ENCODE measurements around the gene METTL9. TPM values are rescaled to one million over a fixed set of nuclear protein-coding genes. Genes with fewer than 3 reads are reported as not detected.

Gene METTL9
- total and polyA plus RNA-seq, 2 of the 13 experiments (the other 11 are each of a cell fraction or from before 2014, with no cell fraction given), result 123 to 204 TPM

DNA sequence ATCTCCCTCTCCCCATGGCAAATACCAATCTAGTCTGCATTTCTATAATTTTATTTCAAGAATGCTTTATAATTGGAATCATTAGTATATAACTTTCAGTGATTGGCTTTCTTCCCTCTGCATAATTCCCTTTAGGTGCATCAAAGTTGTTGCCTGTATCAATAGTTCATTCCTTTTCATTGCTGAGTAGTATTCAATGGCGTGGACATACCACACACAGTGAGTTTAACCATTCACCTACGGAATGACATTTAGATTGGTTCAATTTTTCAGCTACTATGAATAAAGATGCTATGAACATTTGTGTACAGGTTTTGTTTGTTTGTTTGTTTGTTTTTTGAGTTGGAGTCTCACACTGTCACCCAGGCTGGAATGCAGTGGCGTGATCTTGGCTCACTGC is 74.1 kb downstream of the METTL9 start:
- DNase-seq (ENCODE audit: low spot score) (no peak), ATAC-seq (no peak), FAIRE-seq (no peak)
- POLR2A ChIA-PET, result no interaction called here
- no TSS peak for BruUV-seq (replicated peaks)
- 42% methylated on average over 3 of the region's 3 CpGs for WGBS (ENCODE audit: low lambda C conversion rate)
- H3K9ac ChIP-seq (ENCODE audit: insufficient read depth, low read depth, low read length), result no peak overlapping the region
- H3K4me3 ChIP-seq (replicated peaks in 1 of 3; ENCODE audit: insufficient read depth in 1 of 3, low read depth in 2 of 3, low read length in 3 of 3), result no peak overlapping the region
- H3K27ac ChIP-seq (ENCODE audit: extremely low read length, insufficient read depth, low read length), result no peak overlapping the region
- CTCF ChIA-PET (ENCODE audit: low intra/inter-chr PET ratio, low total read pairs), result no interaction called here
- no peaks in the 10 kb centered on the region for H4K20me1 ChIP-seq (ENCODE audit: insufficient read depth, low read length)
- H3K9me3 ChIP-seq (ENCODE audit: low read length), result no peaks in the 10 kb centered on the region
- H3K4me1 ChIP-seq (ENCODE audit: insufficient read depth, low read length), result peaks cover 12% of the 10 kb centered on the region
- no peaks in the 10 kb centered on the region for H3K79me2 ChIP-seq (ENCODE audit: insufficient read depth, low read length)
- intact Hi-C loops (cut with micrococcal nuclease; ENCODE audit: unreplicated experiment), result no loop called here
- no peaks in the 10 kb centered on the region for H3K36me3 ChIP-seq (replicated peaks in 1 of 2; ENCODE audit: control insufficient read depth in 1 of 2, insufficient read depth in 2 of 2, low read length in 2 of 2)
- no peak overlapping the region for H3K4me2 ChIP-seq (ENCODE audit: low read depth, low read length)
- no peaks in the 10 kb centered on the region for H3K27me3 ChIP-seq (ENCODE audit: control insufficient read depth in 1 of 2, insufficient read depth in 2 of 2, low read length in 2 of 2)
- in situ Hi-C loops (cut with HindIII; ENCODE audit: extremely low pct_ligation_motif_present, low pct_unique_long_range_greater_than_20kb), result no loop called here
- H2AFZ ChIP-seq (ENCODE audit: low read length), result no peak overlapping the region
- no peak for TF ChIP-seq ZNF446 (CRISPR knock-in tag; IDR thresholded peaks at IDR 0.05)
- TF ChIP-seq BRD4 (CRISPR knock-in tag; IDR thresholded peaks at IDR 0.05), result no peak
- no peak for TF ChIP-seq ZNF570 (CRISPR knock-in tag; IDR thresholded peaks at IDR 0.05; ENCODE audit: borderline replicate concordance)
- no peak for TF ChIP-seq ZBTB7A (CRISPR knock-in tag; IDR thresholded peaks at IDR 0.05)
- TF ChIP-seq, protein P1, sequence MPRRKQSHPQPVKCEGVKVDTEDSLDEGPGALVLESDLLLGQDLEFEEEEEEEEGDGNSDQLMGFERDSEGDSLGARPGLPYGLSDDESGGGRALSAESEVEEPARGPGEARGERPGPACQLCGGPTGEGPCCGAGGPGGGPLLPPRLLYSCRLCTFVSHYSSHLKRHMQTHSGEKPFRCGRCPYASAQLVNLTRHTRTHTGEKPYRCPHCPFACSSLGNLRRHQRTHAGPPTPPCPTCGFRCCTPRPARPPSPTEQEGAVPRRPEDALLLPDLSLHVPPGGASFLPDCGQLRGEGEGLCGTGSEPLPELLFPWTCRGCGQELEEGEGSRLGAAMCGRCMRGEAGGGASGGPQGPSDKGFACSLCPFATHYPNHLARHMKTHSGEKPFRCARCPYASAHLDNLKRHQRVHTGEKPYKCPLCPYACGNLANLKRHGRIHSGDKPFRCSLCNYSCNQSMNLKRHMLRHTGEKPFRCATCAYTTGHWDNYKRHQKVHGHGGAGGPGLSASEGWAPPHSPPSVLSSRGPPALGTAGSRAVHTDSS (CRISPR knock-in tag; conservative IDR thresholded peaks at IDR 0.05), result no peak
- no peak for TF ChIP-seq NR2F2 (IDR thresholded peaks at IDR 0.05; ENCODE audit: borderline replicate concordance, low read depth)
- TF ChIP-seq, protein P2, sequence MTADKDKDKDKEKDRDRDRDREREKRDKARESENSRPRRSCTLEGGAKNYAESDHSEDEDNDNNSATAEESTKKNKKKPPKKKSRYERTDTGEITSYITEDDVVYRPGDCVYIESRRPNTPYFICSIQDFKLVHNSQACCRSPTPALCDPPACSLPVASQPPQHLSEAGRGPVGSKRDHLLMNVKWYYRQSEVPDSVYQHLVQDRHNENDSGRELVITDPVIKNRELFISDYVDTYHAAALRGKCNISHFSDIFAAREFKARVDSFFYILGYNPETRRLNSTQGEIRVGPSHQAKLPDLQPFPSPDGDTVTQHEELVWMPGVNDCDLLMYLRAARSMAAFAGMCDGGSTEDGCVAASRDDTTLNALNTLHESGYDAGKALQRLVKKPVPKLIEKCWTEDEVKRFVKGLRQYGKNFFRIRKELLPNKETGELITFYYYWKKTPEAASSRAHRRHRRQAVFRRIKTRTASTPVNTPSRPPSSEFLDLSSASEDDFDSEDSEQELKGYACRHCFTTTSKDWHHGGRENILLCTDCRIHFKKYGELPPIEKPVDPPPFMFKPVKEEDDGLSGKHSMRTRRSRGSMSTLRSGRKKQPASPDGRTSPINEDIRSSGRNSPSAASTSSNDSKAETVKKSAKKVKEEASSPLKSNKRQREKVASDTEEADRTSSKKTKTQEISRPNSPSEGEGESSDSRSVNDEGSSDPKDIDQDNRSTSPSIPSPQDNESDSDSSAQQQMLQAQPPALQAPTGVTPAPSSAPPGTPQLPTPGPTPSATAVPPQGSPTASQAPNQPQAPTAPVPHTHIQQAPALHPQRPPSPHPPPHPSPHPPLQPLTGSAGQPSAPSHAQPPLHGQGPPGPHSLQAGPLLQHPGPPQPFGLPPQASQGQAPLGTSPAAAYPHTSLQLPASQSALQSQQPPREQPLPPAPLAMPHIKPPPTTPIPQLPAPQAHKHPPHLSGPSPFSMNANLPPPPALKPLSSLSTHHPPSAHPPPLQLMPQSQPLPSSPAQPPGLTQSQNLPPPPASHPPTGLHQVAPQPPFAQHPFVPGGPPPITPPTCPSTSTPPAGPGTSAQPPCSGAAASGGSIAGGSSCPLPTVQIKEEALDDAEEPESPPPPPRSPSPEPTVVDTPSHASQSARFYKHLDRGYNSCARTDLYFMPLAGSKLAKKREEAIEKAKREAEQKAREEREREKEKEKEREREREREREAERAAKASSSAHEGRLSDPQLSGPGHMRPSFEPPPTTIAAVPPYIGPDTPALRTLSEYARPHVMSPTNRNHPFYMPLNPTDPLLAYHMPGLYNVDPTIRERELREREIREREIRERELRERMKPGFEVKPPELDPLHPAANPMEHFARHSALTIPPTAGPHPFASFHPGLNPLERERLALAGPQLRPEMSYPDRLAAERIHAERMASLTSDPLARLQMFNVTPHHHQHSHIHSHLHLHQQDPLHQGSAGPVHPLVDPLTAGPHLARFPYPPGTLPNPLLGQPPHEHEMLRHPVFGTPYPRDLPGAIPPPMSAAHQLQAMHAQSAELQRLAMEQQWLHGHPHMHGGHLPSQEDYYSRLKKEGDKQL (CRISPR knock-in tag; IDR thresholded peaks at IDR 0.05; ENCODE audit: low read depth), result no peak
- TF ChIP-seq, protein P3, sequence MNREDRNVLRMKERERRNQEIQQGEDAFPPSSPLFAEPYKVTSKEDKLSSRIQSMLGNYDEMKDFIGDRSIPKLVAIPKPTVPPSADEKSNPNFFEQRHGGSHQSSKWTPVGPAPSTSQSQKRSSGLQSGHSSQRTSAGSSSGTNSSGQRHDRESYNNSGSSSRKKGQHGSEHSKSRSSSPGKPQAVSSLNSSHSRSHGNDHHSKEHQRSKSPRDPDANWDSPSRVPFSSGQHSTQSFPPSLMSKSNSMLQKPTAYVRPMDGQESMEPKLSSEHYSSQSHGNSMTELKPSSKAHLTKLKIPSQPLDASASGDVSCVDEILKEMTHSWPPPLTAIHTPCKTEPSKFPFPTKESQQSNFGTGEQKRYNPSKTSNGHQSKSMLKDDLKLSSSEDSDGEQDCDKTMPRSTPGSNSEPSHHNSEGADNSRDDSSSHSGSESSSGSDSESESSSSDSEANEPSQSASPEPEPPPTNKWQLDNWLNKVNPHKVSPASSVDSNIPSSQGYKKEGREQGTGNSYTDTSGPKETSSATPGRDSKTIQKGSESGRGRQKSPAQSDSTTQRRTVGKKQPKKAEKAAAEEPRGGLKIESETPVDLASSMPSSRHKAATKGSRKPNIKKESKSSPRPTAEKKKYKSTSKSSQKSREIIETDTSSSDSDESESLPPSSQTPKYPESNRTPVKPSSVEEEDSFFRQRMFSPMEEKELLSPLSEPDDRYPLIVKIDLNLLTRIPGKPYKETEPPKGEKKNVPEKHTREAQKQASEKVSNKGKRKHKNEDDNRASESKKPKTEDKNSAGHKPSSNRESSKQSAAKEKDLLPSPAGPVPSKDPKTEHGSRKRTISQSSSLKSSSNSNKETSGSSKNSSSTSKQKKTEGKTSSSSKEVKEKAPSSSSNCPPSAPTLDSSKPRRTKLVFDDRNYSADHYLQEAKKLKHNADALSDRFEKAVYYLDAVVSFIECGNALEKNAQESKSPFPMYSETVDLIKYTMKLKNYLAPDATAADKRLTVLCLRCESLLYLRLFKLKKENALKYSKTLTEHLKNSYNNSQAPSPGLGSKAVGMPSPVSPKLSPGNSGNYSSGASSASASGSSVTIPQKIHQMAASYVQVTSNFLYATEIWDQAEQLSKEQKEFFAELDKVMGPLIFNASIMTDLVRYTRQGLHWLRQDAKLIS (CRISPR knock-in tag; IDR thresholded peaks at IDR 0.05), result no peak
- TF ChIP-seq ARHGAP35 (CRISPR knock-in tag; IDR thresholded peaks at IDR 0.05; ENCODE audit: borderline replicate concordance), result no peak
- TF ChIP-seq HOXD1 (CRISPR knock-in tag; IDR thresholded peaks at IDR 0.05), result no peak
- no peak for TF ChIP-seq BORCS8-MEF2B (CRISPR knock-in tag; IDR thresholded peaks at IDR 0.05)
- no peak for TF ChIP-seq MBD4 (IDR thresholded peaks at IDR 0.05; ENCODE audit: borderline replicate concordance, low read length)
- TF ChIP-seq ZNF607 (CRISPR knock-in tag; IDR thresholded peaks at IDR 0.05; ENCODE audit: borderline replicate concordance), result no peak
- no peak for TF ChIP-seq MIER2 (CRISPR knock-in tag; IDR thresholded peaks at IDR 0.05)

All from HepG2 (cell line).